Stimulated activated CD8-positive, alpha-beta memory T cell treated with anti-CD3 and anti-CD28 coated beads, Interleukin-7, amount 100 ng/mL, for 48 hours (primary cell): ENCODE results near the gene EEF1A2.
"Not testable (repeated sequence)": the region's sequence is repeated elsewhere in the genome, so short reads cannot be mapped to it uniquely, and the experiment has no call there.

ENCODE experiments used
- DNase-seq, 2 donors: peaks; one replicate each; pipeline ENCODE4 v3.0.0-alpha.2; 2020; ENCODE audit warnings: low read depth in 1 of 2; ENCODE audit errors: extremely low read depth in 1 of 2

Gene EEF1A2

DNA sequence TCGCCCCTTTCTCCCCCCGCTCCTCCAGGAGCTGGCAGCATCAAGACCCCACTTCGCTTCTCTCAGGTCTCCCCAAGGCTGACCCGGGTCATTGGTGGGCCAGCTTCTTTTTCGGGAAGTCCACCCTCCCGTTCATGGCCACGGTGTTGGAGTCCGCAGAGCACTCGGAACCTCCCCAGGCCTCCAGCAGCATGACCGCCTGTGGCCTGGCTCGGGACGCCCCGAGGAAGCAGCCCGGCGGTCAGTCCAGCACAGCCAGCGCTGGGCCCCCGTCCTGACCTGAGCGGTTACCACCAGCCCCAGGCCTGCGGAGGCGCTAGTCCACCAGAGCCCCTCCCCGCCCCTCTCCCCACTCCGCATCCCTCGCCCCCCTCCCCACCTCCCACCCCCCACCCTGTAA, 22.7 kb upstream of the EEF1A2 start:
- DNase-seq = no peak

DNA sequence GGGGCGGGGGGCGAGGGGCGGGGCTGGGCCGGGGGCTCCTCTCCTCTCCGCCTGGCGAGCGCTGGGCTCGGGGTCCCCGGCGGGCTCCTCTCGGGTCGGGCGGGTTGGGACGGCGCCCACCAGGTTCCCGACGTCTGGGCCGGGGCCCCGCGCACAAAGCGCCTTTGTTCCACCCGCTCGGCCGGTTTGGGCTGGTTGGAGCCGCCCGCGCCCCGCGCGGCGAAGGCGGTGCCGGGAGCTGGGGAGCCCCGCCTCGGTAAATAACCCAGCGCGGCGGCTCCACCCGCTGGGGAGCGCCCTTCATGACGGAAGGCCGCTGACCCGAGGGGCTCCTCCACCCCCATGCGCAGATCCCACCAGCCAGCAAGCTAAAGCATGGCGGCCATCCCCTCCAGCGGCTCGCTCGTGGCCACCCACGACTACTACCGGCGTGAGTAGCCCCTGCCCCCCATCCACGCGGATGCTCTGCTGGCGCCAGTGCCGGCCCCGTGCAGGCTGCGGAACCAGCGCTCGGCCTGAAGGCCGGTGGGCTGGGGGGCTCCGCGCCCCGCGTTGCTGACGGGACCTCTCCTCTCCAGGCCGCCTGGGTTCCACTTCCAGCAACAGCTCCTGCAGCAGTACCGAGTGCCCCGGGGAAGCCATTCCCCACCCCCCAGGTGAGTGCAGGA, 22.2 kb upstream of the EEF1A2 start:
- peak; percentile 34 to 52 for DNase-seq

DNA sequence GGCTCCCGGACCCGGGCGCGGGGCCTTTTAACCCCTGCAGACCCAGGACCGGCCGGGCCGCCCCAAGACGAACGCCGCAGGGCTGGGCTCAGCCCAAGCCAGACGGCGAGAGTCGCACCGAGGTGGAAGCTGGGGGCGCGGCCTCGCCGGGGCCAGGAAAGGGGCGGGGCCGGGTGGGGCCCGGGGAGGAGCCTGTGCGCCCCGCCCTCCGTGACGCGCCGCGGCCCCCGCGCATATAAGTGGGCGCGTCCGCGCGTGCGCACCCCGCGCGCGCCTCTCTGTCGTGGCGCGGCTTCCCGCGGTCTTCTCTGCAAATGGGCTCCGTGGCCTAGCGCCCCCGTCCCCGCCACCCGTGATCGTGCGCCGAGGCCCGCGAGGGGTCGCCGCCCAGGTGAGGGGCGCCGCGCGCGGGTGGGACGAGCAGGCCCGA, 21.6 kb upstream of the EEF1A2 start, which contains the start of gene PPDPF:
PPDPF (plus strand) TSS at position 262 of the 430 bp plus-strand sequence. CDS start 544 bp downstream, outside the sequence.
- peak; percentile 43 to 64 for DNase-seq

DNA sequence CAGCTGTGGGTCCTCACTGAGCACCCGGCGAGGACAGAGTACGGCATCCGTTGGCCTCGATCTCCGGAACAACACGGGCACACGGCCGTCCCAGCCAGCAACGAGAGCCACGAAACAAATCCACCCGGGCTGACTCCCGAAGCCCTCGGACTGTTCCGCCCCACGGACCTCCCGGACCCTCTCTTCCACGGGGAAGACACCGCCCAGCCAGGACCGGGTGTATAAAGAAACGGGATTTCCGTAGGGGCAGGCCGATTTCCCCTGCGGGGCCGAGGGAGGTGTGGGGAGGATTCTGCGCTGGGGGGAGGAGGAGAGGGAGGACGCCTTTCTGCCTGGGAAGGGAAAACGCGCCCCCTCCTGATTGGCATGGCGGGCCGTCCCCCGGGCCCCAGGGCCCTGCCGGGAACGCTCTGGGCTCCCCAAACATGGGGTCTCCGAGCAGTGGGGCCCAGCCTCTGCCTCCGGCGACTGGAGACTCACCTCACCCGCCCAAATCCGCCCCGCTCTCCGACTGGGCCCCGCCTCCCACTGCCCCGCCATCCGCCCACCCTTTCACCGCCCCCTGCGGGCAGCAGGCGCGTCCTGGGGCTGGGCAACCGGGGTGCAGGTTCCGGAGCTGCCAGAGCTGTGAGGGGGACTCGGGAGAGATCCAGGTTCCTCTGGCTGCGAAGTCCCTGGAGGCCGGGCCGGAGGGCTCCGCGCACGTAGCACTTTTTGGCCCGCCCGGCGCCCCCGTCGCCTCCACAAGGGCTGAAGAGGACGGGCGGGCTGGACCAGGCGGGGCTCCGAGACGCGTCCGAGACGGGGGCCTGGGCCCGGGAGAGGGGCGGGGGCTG, 21.0 kb upstream of the EEF1A2 start:
- peak; percentile 45 to 52 for DNase-seq

DNA sequence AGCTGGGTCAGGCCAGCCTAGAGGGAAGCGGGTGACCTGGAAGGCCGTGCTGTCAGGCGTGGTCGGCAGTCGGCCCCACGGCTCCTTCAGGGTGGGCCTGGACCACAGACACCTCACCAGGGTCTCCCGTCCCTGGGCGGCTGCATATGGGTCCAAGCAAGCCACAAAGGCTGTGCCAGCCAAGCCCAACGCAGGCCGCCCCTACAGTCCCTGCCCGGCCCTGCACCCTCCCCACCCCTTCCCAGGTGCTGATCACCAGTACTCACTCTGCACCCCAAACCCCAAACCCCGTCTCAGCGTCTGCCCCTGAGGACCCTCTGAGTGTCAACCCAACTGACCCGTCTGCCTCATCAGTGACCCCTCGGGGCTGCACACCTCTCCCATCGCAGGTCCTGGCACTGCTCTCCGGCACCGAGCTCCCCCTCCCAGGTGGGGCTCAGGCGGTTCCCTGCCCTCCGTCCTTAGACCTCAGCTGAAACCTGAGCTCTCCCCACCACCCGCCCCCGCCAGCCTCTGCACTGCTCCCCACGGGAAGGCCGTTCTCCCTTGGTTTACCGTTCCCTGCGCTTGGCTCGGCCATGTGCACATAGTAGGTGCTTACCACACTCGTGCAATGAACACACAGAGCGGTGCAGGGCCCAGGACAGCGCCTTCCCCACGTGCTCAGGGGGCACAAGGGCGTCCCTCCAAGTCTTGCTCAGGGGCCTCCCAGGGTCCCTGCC, 20.2 kb upstream of the EEF1A2 start:
- DNase-seq = no peak

DNA sequence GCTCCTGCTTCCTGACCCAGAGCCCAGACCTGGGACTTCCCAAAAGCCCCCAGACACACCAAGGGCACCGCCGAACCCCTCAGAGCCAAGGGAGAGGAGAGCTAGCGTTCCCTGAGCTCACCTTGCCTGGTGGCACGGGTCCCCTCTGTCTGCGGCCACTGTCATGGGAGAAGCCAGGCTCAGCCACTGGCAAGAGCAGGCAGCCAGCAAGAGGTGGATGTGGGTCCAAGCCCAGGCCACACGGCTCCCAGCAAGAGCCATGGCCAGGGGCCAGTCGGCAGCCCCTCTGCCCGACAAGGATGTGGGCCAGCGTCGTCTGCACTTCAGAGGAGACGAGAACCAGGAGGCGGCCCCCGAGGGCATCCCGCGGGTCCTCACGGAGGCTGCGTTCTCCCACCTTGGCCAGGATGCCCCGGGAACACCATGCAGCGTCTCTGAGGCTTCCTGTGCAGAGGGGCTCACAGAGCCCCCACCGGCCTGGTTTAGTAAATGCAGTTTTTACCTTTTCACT, 19.5 kb upstream of the EEF1A2 start:
- no peak for DNase-seq

DNA sequence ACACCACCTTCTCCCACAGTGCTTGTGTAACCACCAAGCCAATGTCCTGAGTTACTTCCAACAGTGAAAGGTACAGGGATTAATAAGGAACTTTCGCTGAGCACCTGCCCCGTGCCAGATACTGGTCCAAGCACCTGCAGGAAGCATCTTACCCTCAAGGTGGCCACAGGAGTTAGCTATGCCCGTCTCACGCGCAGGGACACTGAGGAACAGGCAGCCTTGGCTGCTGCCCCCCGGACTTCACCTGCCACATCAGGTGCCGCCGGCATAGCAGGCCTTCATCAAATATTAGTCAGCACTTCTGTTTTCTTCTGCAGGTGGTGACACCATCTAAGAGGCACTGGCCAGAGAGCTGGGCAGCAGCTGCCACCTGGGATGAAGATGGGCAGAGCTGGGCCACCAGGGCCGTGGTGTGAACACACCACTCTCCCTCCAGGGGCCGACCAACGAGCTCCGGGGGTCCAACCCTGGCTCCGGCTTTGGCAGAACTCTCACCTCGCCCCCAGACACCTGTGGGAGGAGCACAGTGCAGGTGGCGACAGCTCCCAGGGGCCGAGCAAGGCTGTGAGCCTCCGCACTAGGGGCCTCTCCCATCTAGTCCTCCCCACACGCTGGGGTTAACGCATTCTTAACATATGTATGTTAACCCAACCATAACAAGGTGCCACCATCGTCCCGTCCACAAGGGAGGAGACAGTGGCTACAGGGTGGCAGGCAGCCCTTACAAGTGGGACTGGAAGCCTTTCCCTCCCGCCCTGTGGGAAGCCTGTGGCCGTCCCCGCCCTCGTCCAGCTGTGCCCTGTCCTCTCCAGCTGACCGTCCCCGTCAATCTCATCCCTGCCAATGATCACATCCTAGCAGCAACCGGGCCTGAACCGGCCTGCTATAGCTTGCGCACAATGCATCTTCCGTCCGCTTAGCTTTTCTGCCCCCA, 18.8 kb upstream of the EEF1A2 start:
- DNase-seq = no peak

DNA sequence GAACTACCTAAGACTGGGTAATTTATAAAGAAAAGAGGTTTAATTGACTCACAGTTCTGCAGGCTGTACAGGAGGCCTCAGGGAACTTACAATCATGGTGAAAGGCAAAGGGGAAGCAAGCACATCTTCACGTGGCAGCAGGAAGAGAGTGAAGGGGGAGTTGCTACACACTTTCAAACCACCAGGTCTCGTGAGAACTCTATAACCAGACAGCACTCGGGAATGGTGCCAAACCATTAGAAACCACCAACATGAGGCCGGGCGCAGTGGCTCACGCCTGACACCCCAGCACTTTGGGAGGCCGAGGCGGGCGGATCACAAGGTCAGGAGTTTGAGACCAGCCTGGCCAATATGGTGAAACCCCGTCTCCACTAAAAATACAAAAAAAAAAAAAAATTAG, 15.6 kb upstream of the EEF1A2 start:
- not testable (repeated sequence) for DNase-seq

DNA sequence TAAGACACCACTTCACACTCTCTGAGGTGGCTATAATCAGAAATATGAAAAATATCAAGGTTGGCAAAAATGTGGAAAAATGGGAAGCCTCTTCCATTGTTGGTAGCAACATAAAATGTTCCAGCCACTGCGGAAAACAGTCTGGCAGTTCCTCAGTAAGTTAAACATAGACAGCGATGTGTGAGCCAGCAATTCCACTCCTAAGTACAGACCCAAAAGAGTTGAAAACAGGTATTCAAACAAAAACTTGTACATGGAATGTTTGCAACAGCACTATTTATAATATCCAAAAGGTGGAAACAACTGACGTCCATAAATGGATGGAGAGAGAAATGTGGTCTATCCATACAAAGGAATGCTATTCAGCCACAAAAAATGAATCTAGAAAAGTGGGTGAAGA, 14.3 kb upstream of the EEF1A2 start:
- DNase-seq = no peak

DNA sequence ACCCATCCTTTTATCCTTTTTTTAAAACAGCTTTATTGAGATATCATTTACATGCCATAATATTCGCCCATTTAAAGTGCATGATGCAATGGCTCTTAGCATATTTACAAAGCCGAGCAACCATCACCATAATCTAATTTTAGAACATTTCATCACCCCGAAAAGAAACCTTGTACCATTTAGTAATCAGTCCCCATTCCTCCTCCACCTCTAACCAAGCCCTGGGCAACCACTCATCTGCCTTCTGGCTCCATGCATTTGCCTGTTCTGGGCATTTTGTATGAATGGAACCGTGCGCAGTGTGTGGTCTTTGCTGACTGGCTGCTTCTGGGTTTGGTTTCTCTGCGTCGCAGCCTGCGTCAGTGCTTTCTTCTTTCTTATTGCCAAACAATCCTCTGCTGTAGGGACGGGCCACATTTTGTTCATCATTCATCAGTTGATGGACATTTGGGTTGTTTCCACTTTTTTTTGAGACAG, 10.2 kb upstream of the EEF1A2 start:
- DNase-seq = no peak

DNA sequence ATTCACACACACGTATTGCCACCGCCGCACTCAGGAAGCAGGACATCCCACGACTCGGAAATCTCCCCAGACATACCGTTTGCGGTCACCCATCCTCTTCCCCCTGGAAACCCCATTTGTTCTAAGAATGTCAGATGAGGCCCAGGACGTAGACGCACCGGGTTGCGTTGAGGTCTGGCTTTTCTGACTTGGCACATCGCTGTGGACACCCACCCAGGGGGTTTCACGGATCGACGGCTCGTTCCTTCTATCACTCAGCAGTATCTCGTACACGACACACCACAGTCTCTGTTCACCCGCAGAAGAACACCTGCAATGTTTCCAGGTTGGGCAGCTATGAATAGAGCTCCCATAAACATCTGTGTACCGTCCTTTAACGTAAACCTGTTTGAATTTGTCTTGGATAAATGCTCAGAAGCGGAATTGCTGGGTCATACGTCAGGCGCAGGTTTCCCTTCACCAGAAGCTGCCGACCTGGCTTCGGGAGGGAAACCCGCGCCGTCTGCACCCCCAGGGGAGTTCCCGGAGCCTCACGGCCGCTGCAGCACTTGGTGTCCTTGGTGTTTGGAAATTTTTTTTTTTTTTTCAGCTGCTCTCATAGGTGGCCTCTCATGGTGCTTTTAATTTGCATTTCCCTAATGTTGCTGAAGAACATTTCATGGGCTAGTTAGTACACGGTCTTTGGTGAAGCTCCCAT, 9.3 kb upstream of the EEF1A2 start:
- DNase-seq = no peak

DNA sequence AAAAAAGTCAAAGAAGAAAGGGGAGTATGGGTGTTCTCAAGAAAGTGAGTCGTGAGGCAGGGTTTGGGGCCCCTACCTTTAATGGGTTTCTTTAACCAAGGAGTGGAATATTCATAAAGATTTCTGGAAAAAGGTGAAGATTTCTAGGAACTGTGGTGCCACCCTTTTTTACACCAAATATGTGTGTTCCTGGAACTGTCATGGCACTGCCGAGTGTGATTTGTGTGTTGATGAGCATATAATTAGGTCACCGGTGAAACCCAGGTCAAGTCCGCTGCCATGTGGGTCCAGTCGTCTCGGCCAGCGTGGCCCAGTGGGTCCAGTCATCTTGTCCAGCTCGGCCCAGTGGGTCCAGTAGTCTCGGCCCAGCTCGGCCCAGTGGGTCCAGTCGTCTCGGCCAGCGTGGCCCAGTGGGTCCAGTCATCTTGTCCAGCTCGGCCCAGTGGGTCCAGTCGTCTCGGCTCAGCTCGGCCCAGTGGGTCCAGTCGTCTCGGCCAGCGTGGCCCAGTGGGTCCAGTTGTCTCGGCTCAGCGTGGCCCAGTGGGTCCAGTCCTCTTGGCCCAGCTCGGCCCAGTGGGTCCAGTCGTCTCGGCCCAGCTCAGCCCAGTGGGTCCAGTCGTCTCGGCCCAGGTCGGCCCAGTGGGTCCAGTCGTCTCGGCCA, 8.3 kb upstream of the EEF1A2 start:
- no peak for DNase-seq

DNA sequence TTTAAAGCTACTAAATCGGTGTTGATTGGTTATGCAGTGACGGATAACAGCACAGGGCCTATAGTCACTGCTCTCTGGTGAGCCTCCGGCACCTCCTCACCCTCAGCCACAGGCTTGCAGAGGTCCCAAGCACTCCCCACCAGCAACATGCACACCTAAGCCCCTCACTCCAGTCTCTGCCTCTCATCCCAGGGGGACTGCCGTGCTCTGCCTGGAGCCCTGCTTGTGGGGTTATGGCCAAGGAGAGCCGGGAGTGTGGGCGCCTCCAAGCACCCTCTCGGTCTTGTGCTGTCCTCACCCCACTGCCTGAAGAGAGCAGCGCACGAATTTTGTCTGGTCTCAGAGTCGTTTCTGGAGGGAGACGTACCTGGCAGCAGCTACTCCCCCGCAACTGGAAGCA, 6.8 kb upstream of the EEF1A2 start:
- DNase-seq = no peak

DNA sequence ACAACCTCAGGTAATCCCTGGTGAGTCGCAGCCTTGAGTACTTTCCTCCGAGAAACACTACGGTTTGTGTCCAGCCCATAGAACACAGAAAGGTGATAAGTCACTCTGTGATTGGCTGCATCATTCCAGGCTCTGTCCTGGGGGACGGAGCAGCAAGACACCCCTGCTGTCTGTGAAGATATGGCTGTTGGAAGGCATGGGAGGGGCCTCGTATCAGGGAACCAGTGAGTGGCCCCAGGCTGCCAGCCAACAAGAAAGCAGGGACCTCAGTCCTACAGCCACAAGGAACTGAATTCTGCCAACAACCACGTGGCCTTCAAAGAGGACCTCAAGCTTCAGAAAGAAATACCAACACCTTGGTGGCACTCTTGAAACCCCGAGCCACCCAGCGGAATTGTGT, 6.4 kb upstream of the EEF1A2 start:
- DNase-seq = no peak

DNA sequence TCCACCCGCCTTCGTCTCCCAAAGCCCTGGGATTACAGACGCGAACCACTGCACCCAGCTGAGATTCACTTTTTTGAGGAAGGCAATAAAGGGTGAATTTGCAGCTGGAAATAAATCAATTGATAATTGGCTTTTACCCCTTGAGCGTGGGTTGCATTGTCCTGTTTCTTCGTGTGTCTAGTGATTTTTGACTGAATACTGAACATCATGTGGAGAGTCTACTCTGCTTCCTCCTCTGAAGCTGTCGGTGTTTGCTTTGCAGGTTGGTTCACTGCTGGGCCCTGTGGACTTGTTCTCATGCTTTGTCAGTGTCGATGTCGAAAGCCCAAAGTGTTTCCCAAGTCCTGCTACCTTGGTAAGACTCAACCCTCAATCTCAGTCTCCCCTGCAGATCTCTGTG, 5.8 kb upstream of the EEF1A2 start:
- DNase-seq = no peak

DNA sequence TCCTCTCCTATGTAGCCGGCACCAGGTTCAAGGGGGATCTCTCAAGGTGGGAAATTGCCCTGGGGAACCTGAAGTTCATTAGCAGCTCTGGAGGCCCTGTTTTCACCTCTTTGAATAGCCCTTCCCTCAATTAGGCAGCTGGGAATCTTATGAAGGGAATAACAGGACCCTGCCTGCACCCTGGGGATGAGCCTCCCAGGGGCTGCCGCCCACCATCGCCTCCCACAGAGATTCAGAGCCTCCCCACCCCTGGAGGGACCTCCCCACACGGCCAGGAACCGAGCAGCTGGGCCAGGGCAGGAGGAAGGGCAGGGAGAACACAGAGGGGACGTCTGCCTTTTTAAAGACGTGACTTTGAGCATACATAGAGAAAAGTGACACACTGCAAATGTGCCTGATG, 4.6 kb upstream of the EEF1A2 start:
- no peak for DNase-seq

DNA sequence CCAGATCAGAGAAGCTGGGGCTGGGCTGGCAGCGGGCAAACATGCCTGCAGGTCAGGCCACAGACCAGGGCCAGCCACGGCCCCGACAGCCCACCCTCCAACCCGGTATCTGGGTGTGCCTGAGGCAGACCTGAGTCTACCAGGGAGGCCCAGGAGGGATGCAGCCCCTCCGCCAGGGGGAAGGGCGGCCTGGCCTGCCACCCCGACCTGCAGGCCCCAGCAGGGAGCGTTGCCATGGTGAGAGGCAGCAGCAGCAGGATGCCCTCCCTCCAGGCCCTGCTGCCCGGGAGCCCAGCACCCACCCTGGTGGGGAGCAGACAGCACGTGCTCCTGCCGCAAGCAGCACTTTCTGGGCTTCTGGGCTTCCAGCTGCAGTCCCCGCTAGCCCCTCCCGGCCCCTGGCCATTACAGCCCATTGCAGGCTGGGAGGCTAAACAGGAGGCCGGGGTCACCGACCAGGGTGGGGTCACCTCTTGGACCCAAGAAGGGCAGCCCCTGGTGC, 3.8 kb upstream of the EEF1A2 start:
- DNase-seq = no peak

DNA sequence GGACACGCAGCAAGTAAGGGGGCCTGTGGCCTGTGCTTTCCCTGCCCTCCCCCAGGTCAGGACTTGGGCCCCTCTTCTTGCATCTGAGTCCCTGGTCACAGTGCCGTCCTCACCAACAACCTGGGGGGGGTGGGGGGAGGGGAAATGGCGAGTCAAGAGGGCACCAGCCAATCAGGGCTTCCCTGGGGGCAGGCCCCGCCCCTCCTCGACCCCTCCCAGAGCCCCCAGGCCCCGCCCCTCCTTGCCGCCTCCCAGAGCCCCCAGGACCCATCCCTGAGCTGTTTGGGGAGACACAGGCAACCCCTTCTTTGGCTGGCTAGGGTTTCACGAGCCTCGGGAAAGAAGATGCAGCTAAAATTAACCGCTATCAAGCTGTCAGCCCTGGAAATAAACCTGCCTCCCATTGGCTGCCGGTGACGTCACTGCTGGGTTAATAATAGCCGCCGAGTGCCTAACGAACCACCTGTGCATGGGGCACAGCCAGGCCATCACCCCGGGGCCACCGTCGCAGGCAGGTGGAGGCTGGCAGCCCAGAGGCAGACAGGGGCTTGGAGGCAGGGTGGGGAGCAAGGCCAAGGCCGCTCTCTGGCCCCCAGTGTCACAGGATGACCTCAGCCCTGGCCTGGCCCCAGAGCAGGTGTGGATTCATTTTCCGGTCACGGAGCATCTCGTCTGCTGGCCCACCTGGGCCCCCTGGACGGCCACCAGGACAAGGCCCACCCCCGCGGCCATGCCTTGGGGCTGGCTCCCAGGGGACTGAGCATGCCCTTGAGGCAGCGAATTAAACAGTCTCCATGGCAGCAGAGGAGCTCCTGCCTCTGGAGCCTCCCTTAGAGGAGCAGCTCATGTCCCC, 3.2 kb upstream of the EEF1A2 start:
- DNase-seq = no peak
